Endothelial cell of umbilical vein (primary cell): ENCODE results near the gene MTCL1. TPM values are rescaled to one million over a fixed set of nuclear protein-coding genes. Genes with fewer than 3 reads are reported as not detected.

Experiments used
- BruUV-seq: library from RNA; stranded (reverse); fragments of 400-500 nt; replicated peaks from 2 replicates; lab custom pipeline; 2021; lab: Mats Ljungman, UMichigan
- CTCF ChIA-PET: fragments of 300-600, 350-600 bp; sonication (Branson Sonifier 250); formaldehyde crosslinking; loops from one replicate; lab custom pipeline; 2021; ENCODE audit warnings: antibody characterized with exemption, inconsistent platforms; lab: Charles Lee
- POLR2A ChIA-PET: fragments of 300-600, 350-600 bp; sonication (Branson Sonifier 250); formaldehyde crosslinking; loops from one replicate; lab custom pipeline; 2021; ENCODE audit warnings: antibody characterized with exemption, inconsistent platforms; lab: Charles Lee
- DNase-seq: peaks from one replicate; pipeline ENCODE4 v3.0.0-alpha.2; 2011; ENCODE audit warnings: low read depth, low spot score
- FAIRE-seq: peaks from 2 replicates; lab custom pipeline; 2011; peaks lifted over from hg19 to GRCh38; lab: Jason Lieb, UNC
- H2AFZ ChIP-seq: 2 replicates; pipeline ENCODE4 v1.6.0; 2012; ENCODE audit warnings: low read depth, low read length, control low read depth, inconsistent platforms
- H3K27ac ChIP-seq: 2 replicates; pipeline ENCODE4 v1.5.1; 2011; ENCODE audit warnings: low read depth, mild to moderate bottlenecking, control low read depth, low read length, moderate library complexity; ENCODE audit not compliant: insufficient read depth
- H3K27me3 ChIP-seq, 2 experiments: 2 replicates each; pipeline versions ENCODE4 v1.6.0 to v1.6.1; 2011; ENCODE audit warnings: low read length in 2 of 2, mixed read lengths in 1 of 2; ENCODE audit not compliant: control insufficient read depth in 2 of 2, insufficient read depth in 2 of 2
- H3K36me3 ChIP-seq, 2 experiments: 2 replicates in 1 of 2; 3 replicates in 1 of 2; pipeline ENCODE4 v1.5.1; 2011; ENCODE audit warnings: low read length in 2 of 2, mild to moderate bottlenecking in 1 of 2, moderate library complexity in 1 of 2; ENCODE audit not compliant: control insufficient read depth in 2 of 2, insufficient read depth in 2 of 2; ENCODE audit errors: extremely low read depth in 1 of 2
- H3K4me1 ChIP-seq: 3 replicates; pipeline ENCODE4 v1.5.1; 2011; ENCODE audit warnings: mild to moderate bottlenecking, low read length; ENCODE audit not compliant: control insufficient read depth, insufficient read depth; ENCODE audit errors: extremely low read depth
- H3K4me2 ChIP-seq: 2 replicates; pipeline ENCODE4 v1.6.1; 2011; ENCODE audit warnings: low read length, control low read depth, mixed read lengths; ENCODE audit not compliant: insufficient read depth
- H3K4me3 ChIP-seq, 3 experiments: fragments of 200-600 bp in 1 of 3; sonication (generic), shearing (Covaris generic) in 1 of 3; replicated peaks in 1 of 3; 2 replicates each; pipeline ENCODE4 v1.5.1; 2011 to 2016; ENCODE audit warnings: control low read depth in 3 of 3, low read length in 3 of 3, mild to moderate bottlenecking in 2 of 3, inconsistent platforms in 1 of 3, low read depth in 1 of 3, moderate library complexity in 1 of 3; ENCODE audit not compliant: insufficient read depth in 1 of 3
- H3K79me2 ChIP-seq: 2 replicates; pipeline ENCODE4 v1.6.0; 2012; ENCODE audit warnings: low read length, inconsistent platforms; ENCODE audit not compliant: control insufficient read depth, insufficient read depth
- H3K9ac ChIP-seq: replicated peaks from 2 replicates; pipeline ENCODE3; 2011; ENCODE audit warnings: low read length, control low read depth; ENCODE audit not compliant: insufficient read depth; ENCODE audit errors: extremely low read depth
- H3K9me1 ChIP-seq: replicated peaks from 3 replicates; pipeline ENCODE4 v1.6.0; 2011; ENCODE audit warnings: mild to moderate bottlenecking, low read length; ENCODE audit not compliant: control insufficient read depth, insufficient read depth; ENCODE audit errors: extremely low read depth
- H3K9me3 ChIP-seq: replicated peaks from 2 replicates; pipeline ENCODE4 v1.5.1; 2012; ENCODE audit warnings: low read length, inconsistent platforms; ENCODE audit not compliant: control insufficient read depth, insufficient read depth
- H4K20me1 ChIP-seq: replicated peaks from 2 replicates; pipeline ENCODE3; 2011; ENCODE audit warnings: mild to moderate bottlenecking, low read length; ENCODE audit not compliant: control insufficient read depth, insufficient read depth; ENCODE audit errors: extremely low read depth
- CTCF ChIP-seq, 2 donors: IDR thresholded peaks; 1 replicate in 1 of 2; 2 replicates in 1 of 2; pipeline ENCODE4 v1.5.1; 2011; ENCODE audit warnings: low read length in 2 of 2, mild to moderate bottlenecking in 2 of 2, moderate library complexity in 2 of 2, control low read depth in 1 of 2, inconsistent platforms in 1 of 2, low read depth in 1 of 2; ENCODE audit not compliant: insufficient read depth in 1 of 2; ENCODE audit errors: extremely low read depth in 1 of 2
- EZH2 ChIP-seq: IDR thresholded peaks from 2 replicates; pipeline ENCODE4 v1.6.1; 2012; ENCODE audit warnings: borderline replicate concordance, low read depth, mild to moderate bottlenecking, moderate library complexity, low read length, inconsistent platforms; ENCODE audit not compliant: severe bottlenecking
- FOS ChIP-seq: IDR thresholded peaks from 2 replicates; pipeline ENCODE4 v1.6.1; 2011; ENCODE audit warnings: mild to moderate bottlenecking, low read length, moderate library complexity, borderline replicate concordance; ENCODE audit not compliant: insufficient read depth
- GATA2 ChIP-seq: IDR thresholded peaks from 2 replicates; pipeline ENCODE4 v1.7.0; 2011; ENCODE audit warnings: low read depth, mild to moderate bottlenecking, moderate library complexity, mixed read lengths, low read length; ENCODE audit not compliant: insufficient read length, insufficient read depth
- JUN ChIP-seq: IDR thresholded peaks from 2 replicates; pipeline ENCODE4 v1.6.1; 2011; ENCODE audit warnings: borderline replicate concordance, low read depth; ENCODE audit not compliant: insufficient read length, insufficient read depth
- MYC ChIP-seq: IDR thresholded peaks from one replicate; pipeline ENCODE4 v1.6.1; 2011; ENCODE audit warnings: mild to moderate bottlenecking, low read depth, low read length
- POLR2A ChIP-seq: IDR thresholded peaks from 2 replicates; pipeline ENCODE4 v1.6.1; 2012; ENCODE audit warnings: low read depth, mild to moderate bottlenecking, control low read depth, low read length
- POLR2AphosphoS5 ChIP-seq: IDR thresholded peaks from 2 replicates; pipeline ENCODE4 v1.6.1; 2012; ENCODE audit warnings: low read depth, mild to moderate bottlenecking, control low read depth, low read length, moderate library complexity; ENCODE audit not compliant: insufficient read depth
- dilution Hi-C: fragments of 300-500 bp; cut with MboI; formaldehyde crosslinking; loops from one replicate; pipeline ENCODE4 v1.15.0; 2019; ENCODE audit warnings: low sequenced_read_pairs; ENCODE audit not compliant: extremely low pct_ligation_motif_present
- intact Hi-C: fragments of 100-400 bp; cut with micrococcal nuclease; formaldehyde crosslinking; loops from one replicate; pipeline ENCODE4 v1.10.0; 2022
- polyA plus RNA-seq, 4 experiments: library from polyadenylated mRNA; depleted of rRNA in 3 of 4; stranded (reverse) in 3 of 4; unstranded in 1 of 4; fragments of >200 nt; gene quantifications; 2 replicates each; pipeline versions ENCODE4 v1.2.1 to v1.2.3, GENCODE V29; 2011 to 2012; ENCODE audit warnings: missing spikeins in 1 of 4
- total RNA-seq: library from RNA; stranded (reverse); gene quantifications from 2 replicates; pipeline ENCODE4 v1.2.3, GENCODE V29; 2021
- TF ChIP-seq, protein P1 (sequence below): IDR thresholded peaks from 2 replicates; pipeline ENCODE4 v1.6.1; 2011; ENCODE audit not compliant: insufficient read depth, insufficient read length

The MTCL1 gene
- total and polyA plus RNA-seq, 2 donors (not counting 3 experiments of a cell fraction or from before 2014, with no cell fraction given) = 11.9 to 75.7 TPM

GRCh38 chr18:8741117-8741516, 35.8 kb downstream of the MTCL1 start:
- no TSS peak for BruUV-seq
- dilution Hi-C loops (no loop called here), intact Hi-C loops (no loop called here)
- Histone ChIP-seq H3K4me2 (peak overlapping the region; percentile 44), H3K36me3 (no peaks in the 10 kb centered on the region), H3K4me3 (no peak overlapping the region), H4K20me1 (no peaks in the 10 kb centered on the region), H3K4me1 (peaks cover 42% of the 10 kb centered on the region), H3K9me3 (no peaks in the 10 kb centered on the region), H3K27me3 (no peaks in the 10 kb centered on the region), H2AFZ (no peak overlapping the region), H3K79me2 (peaks cover 62% of the 10 kb centered on the region), H3K9me1 (no peaks in the 10 kb centered on the region), H3K9ac (no peak overlapping the region), H3K27ac (peak overlapping the region; percentile 65)
- FAIRE-seq (no peak), DNase-seq (no peak)
- CTCF ChIA-PET = interaction anchor here (0.9 to 4.5 kb wide), 3 partner anchors 34 to 44 kb away, joined by 4 to 21 read pairs (median 7); no protein-coding TSS in a partner anchor
- TF ChIP-seq CTCF (IDR thresholded peaks at IDR 0.05; ENCODE audit: extremely low read depth in 1 of 2, insufficient read depth in 1 of 2, low read depth in 1 of 2, low read length in 2 of 2) (no peak), FOS (no peak), MYC (no peak), POLR2A (no peak), GATA2 (no peak), EZH2 (no peak), JUN (no peak), POLR2AphosphoS5 (no peak)
- TF ChIP-seq, protein P1, sequence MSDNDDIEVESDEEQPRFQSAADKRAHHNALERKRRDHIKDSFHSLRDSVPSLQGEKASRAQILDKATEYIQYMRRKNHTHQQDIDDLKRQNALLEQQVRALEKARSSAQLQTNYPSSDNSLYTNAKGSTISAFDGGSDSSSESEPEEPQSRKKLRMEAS = no peak
- POLR2A ChIA-PET = no interaction called here
